ENCODE results near the gene DNAJA3.

Gene DNAJA3

GRCh38 chr16:4425378-4426020 is at the start of gene DNAJA3:
DNAJA3 (plus strand) TSS chr16:4425868; CDS start chr16:4425882, 14 bp downstream.
- peak; percentile 95 for DNase-seq (ENCODE audit: low spot score)
- TF ChIP-seq, protein P1, sequence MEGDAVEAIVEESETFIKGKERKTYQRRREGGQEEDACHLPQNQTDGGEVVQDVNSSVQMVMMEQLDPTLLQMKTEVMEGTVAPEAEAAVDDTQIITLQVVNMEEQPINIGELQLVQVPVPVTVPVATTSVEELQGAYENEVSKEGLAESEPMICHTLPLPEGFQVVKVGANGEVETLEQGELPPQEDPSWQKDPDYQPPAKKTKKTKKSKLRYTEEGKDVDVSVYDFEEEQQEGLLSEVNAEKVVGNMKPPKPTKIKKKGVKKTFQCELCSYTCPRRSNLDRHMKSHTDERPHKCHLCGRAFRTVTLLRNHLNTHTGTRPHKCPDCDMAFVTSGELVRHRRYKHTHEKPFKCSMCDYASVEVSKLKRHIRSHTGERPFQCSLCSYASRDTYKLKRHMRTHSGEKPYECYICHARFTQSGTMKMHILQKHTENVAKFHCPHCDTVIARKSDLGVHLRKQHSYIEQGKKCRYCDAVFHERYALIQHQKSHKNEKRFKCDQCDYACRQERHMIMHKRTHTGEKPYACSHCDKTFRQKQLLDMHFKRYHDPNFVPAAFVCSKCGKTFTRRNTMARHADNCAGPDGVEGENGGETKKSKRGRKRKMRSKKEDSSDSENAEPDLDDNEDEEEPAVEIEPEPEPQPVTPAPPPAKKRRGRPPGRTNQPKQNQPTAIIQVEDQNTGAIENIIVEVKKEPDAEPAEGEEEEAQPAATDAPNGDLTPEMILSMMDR (IDR thresholded peaks at IDR 0.05; ENCODE audit: extremely low read depth, missing control alignments), result no peak

DNA sequence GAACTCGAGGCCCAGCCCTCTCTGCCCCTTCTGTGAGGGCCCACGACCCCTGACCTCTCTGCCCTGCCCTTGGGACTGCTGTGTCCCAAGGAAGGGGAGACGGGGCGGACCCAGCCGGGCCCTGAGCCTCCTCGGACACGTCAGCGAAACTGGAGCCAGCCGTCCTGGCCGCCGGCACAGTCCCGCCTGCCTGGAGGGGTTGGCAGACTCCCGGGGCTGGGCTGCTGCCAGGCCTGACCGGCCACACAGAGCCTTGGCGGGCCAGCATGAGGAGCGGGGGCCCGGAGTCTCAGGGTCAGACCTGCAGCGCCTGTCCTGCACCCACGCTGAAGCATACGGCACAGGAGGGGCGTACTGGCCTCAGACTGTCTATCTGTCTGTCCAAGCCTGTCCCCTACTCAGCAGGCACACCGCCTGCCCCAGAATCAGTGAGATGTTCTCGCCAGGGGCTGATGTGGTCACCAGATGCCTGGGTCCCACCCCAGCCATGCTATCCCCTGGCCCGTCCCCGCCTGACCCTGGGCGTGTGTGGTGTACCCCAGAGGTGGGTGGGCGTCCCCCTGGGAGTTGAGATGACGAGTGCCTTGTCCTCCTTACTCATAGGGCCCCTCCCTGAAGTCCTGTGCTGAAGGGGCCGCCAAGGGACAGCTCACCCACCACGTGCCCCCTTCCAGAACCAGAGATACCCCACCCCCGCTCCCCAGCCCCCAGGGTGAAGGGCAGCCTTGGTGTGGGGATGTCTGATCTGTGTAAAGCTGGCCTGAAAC is 49.4 kb upstream of the DNAJA3 start:
- TF ChIP-seq, protein P1 (IDR thresholded peaks at IDR 0.05; ENCODE audit: extremely low read depth, missing control alignments), result no peak
- no peak for DNase-seq (ENCODE audit: low spot score)

DNA sequence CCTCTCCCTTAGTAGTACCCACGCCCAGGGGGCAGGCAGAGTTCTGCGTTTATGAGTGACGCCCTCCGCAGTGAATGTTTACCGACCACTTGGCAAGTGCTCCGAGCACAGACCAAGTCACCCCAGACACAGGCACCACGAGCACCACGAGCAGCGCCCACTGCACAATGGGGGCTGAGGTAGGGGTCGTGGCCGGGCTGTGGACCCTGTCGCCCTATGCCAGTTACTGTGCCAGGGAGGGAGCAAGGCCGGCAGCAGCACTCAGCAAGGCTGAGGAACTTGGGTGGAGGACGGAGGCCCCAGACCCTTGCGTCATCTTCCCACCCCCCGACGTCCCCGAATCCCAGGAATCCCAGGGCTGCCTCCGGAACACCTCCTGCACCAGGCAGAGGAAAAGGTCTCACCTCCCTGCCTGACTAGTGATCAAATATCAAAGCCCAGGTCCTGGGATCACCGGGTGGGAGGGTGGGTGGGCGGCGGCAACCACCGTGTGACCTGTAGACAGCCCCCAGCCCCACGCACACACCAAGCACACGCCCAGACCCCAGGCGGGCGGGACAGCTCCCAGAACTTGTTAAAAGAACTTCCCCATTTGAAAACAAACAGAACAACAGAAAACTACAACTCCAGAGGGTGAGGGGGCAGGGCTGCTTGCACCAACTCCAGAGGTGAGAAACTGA is 48.6 kb upstream of the DNAJA3 start:
- TF ChIP-seq, protein P1 (IDR thresholded peaks at IDR 0.05; ENCODE audit: extremely low read depth, missing control alignments), result no peak
- no peak for DNase-seq (ENCODE audit: low spot score)

- no peak for DNase-seq (ENCODE audit: low spot score)
- TF ChIP-seq, protein P1 (IDR thresholded peaks at IDR 0.05; ENCODE audit: extremely low read depth, missing control alignments), result no peak
Observed at GRCh38 chr16:4377573-4378154, 48.0 kb upstream of the DNAJA3 start.

DNA sequence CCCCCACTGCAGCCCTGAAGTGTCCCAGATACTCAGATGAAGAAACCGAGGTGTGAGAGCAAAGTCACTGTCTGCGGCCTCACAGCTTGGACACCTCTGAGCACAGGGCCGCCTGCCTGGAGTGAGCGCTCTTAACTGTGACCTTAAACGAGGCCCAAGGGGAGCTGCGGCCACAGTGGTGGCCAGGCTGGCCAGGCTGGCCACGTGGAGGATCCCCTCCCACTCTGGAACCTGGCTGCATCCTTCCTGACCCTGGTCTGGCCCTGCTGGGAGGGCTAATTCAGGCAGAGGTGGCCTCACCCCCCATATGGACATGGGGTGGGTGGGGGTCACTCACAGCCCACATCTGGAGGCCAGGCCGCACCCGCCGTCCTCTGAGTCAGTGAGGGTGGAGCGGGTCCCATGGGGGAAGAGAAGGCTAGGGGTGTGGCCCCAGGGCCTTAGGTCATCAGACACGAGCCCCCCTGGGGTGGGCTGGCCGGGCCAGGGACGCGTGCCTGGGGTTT is 47.5 kb upstream of the DNAJA3 start:
- DNase-seq (ENCODE audit: low spot score), result no peak
- TF ChIP-seq, protein P1 (IDR thresholded peaks at IDR 0.05; ENCODE audit: extremely low read depth, missing control alignments), result no peak

- DNase-seq (ENCODE audit: low spot score), result no peak
- TF ChIP-seq, protein P1 (IDR thresholded peaks at IDR 0.05; ENCODE audit: extremely low read depth, missing control alignments), result no peak
Observed at GRCh38 chr16:4378999-4379690, 46.5 kb upstream of the DNAJA3 start.
